Osteoblast (primary cell): ENCODE results near the gene RSAD2. TPM values are rescaled to one million over a fixed set of nuclear protein-coding genes. Genes with fewer than 3 reads are reported as not detected.

Experiments
- DNase-seq: peaks from one replicate; pipeline ENCODE4 v3.0.0; 2011; ENCODE audit warnings: low spot score, mixed read lengths; ENCODE audit not compliant: insufficient read length; ENCODE audit errors: missing footprints
- H2AFZ ChIP-seq: 2 replicates; pipeline ENCODE4 v1.6.0; 2011; ENCODE audit warnings: mild to moderate bottlenecking, low read length
- H3K27ac ChIP-seq: 2 replicates; pipeline ENCODE4 v1.5.1; 2011; ENCODE audit warnings: mild to moderate bottlenecking, low read depth, low read length, moderate library complexity
- H3K27me3 ChIP-seq: 2 replicates; pipeline ENCODE4 v1.6.0; 2012; ENCODE audit warnings: mild to moderate bottlenecking, control low read depth, inconsistent platforms, low read length, moderate library complexity; ENCODE audit not compliant: insufficient read depth
- H3K36me3 ChIP-seq: 2 replicates; pipeline ENCODE4 v1.5.1; 2011; ENCODE audit warnings: mild to moderate bottlenecking, low read length, control low read depth, moderate library complexity; ENCODE audit not compliant: insufficient read depth
- H3K4me1 ChIP-seq: 2 replicates; pipeline ENCODE4 v1.5.1; 2011; ENCODE audit warnings: mild to moderate bottlenecking, low read length, control low read depth, moderate library complexity; ENCODE audit not compliant: insufficient read depth
- H3K4me2 ChIP-seq: 2 replicates; pipeline ENCODE4 v1.6.0; 2011; ENCODE audit warnings: mild to moderate bottlenecking, low read length; ENCODE audit not compliant: insufficient read depth
- H3K4me3 ChIP-seq: fragments of 200-600 bp; sonication (generic); 3 replicates; pipeline ENCODE4 v1.5.1; 2012; ENCODE audit warnings: mild to moderate bottlenecking, low read length, inconsistent platforms; ENCODE audit not compliant: insufficient read depth
- H3K79me2 ChIP-seq: 2 replicates; pipeline ENCODE4 v1.6.0; 2012; ENCODE audit warnings: mild to moderate bottlenecking, low read length, control low read depth, inconsistent platforms; ENCODE audit not compliant: insufficient read depth
- H3K9me3 ChIP-seq: 2 replicates; pipeline ENCODE4 v1.5.1; 2011; ENCODE audit warnings: low read depth, low read length, control low read depth
- H4K20me1 ChIP-seq: 2 replicates; pipeline ENCODE4 v1.6.0; 2012; ENCODE audit warnings: mild to moderate bottlenecking, low read length, control low read depth; ENCODE audit not compliant: insufficient read depth
- total RNA-seq: library from RNA; depleted of rRNA; stranded (reverse); fragments of >200 nt; gene quantifications from 2 replicates; pipeline ENCODE4 v1.2.3, GENCODE V29; 2012
- TF ChIP-seq, protein P1 (sequence below): IDR thresholded peaks from 2 replicates; pipeline ENCODE4 v1.5.1; 2011; ENCODE audit warnings: mild to moderate bottlenecking, low read depth, low read length, moderate library complexity; ENCODE audit errors: extremely low read depth

Gene RSAD2
- total RNA-seq, 1 donor: 0.72 TPM

DNA sequence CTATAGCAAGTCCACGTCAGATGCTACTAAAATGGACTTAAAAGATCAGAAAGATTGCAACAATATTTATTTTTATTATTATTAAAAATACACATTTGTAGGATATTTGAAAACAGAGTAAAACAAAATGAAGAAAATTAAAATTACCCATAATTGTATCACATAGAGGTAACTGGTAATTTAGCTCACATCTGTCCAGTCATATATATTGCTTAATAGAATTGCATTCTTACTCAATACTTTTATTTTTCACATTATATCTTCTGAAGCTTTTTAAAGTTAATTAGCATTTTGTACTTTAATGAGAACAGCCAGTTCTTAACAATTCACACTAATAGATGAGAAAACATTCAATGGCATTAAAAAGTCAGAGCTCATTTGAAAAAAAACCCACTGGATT is 28.1 kb downstream of the RSAD2 start:
- TF ChIP-seq, protein P1, sequence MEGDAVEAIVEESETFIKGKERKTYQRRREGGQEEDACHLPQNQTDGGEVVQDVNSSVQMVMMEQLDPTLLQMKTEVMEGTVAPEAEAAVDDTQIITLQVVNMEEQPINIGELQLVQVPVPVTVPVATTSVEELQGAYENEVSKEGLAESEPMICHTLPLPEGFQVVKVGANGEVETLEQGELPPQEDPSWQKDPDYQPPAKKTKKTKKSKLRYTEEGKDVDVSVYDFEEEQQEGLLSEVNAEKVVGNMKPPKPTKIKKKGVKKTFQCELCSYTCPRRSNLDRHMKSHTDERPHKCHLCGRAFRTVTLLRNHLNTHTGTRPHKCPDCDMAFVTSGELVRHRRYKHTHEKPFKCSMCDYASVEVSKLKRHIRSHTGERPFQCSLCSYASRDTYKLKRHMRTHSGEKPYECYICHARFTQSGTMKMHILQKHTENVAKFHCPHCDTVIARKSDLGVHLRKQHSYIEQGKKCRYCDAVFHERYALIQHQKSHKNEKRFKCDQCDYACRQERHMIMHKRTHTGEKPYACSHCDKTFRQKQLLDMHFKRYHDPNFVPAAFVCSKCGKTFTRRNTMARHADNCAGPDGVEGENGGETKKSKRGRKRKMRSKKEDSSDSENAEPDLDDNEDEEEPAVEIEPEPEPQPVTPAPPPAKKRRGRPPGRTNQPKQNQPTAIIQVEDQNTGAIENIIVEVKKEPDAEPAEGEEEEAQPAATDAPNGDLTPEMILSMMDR: no peak
- Histone ChIP-seq H3K9me3 (no peaks in the 10 kb centered on the region), H3K27ac (no peak overlapping the region), H3K4me2 (no peak overlapping the region), H3K36me3 (no peaks in the 10 kb centered on the region), H4K20me1 (no peaks in the 10 kb centered on the region), H3K4me3 (no peak overlapping the region), H3K79me2 (no peaks in the 10 kb centered on the region), H3K27me3 (no peaks in the 10 kb centered on the region), H2AFZ (no peak overlapping the region), H3K4me1 (no peaks in the 10 kb centered on the region)
- no peak for DNase-seq

DNA sequence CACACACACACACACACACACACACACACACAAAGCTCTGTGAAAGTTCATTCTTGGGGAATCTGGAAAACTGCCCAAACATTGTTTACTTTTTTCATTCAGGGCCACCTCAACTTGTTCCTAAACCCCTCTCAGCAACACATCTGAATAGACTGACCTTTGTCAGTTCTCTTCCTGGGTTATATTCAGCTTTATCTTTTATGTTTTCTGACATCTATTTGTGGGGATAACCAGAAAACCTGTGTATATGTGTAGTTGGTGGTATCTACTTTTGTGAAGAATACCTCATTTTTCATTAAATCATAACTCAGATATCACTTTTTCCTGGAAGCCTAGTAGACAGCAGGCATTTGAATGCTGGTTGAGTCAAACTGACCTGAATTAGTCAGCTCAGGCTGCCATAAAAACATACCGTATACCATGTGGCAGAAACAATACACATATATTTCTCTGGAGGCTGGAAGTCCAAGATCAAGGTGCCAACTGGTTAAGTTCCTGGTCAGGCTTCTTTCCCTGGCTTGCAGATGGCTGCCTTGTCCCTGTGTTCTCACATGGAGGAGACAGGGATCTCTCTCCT is 28.7 kb downstream of the RSAD2 start:
- no peak overlapping the region for H2AFZ ChIP-seq
- DNase-seq: no peak

DNA sequence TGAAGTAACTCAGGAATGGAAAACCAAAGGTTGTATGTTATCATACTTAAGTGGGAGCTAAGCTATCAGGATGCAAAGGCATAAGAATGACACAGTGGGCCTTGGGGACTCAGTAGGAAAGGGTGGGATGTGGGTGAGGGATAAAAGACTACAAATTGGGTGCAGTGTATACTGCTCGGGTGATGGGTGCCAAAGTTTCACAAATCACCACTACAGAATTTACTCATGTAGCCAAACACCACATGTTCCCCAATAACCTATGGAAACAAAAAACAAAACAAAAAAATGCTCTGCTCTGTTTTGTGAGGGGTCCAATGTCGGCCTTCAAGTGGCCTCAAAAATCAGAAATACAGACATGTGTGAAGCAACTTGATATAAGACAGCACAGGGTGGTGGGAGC is 30.7 kb downstream of the RSAD2 start:
- Histone ChIP-seq H3K27me3 (no peaks in the 10 kb centered on the region), H3K4me2 (no peak overlapping the region), H3K9me3 (no peaks in the 10 kb centered on the region), H3K4me1 (no peaks in the 10 kb centered on the region), H3K4me3 (no peak overlapping the region), H2AFZ (no peak overlapping the region), H3K36me3 (no peaks in the 10 kb centered on the region), H3K27ac (no peak overlapping the region), H4K20me1 (no peaks in the 10 kb centered on the region), H3K79me2 (no peaks in the 10 kb centered on the region)
- TF ChIP-seq, protein P1: no peak
- DNase-seq: no peak

More for the DNA sequence above, 28.7 kb downstream of the RSAD2 start:
- Histone ChIP-seq H3K9me3 (no peaks in the 10 kb centered on the region), H3K27ac (no peak overlapping the region), H3K4me1 (no peaks in the 10 kb centered on the region), H3K4me3 (no peak overlapping the region), H4K20me1 (no peaks in the 10 kb centered on the region), H3K36me3 (no peaks in the 10 kb centered on the region), H3K27me3 (no peaks in the 10 kb centered on the region), H3K4me2 (no peak overlapping the region), H3K79me2 (no peaks in the 10 kb centered on the region)
- TF ChIP-seq, protein P1: no peak

DNA sequence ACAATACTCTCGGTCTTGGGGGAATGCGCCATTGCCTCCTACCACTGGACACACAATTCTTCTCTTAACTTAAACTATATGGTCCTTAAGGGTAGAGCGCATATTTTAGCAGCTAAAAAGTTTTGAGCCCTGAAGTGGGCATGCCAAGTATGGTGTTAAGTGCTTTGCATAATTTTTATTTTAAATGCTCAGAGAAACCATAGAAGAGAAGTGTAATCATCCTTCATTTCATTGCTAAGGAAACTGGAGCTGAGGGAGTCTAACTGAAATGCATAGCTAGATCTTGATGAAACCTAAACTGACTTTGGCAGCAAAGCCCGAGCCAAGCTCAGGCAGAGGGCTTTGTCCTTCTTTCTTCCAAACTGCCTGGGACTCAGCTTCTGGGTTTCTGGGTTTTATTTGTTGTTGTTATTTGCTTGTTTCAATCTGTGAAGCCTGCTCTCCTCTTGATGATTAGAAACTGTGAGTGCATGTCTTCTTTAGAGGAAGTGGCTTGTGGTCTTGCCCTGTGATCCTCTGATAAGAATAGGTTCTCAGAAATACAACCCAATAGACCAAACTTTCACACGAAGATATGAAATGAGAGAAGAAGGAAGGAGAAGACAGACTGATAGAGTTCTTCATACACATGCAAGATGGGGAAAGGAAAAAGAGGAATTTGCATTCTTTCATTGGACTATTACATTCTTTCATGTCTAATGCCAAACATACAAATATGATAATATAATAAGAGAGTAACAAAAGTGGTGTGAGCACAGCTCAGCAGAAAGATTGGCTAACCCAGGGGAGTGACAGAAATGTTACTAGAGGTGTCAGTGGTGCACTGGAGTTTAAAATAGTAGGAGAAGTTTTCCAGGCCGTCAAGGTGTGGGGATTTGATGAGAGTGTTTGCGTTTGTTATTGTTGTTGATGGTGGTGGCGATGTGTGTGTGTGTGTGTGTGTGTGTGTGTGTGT is 32.1 kb downstream of the RSAD2 start:
- no peak for DNase-seq
- Histone ChIP-seq H3K27ac (no peak overlapping the region), H3K4me3 (no peak overlapping the region)

More for the DNA sequence above, 32.1 kb downstream of the RSAD2 start:
- Histone ChIP-seq H3K36me3 (no peaks in the 10 kb centered on the region), H3K4me1 (no peaks in the 10 kb centered on the region), H3K79me2 (no peaks in the 10 kb centered on the region), H3K9me3 (no peaks in the 10 kb centered on the region), H3K4me2 (no peak overlapping the region), H3K27me3 (no peaks in the 10 kb centered on the region), H4K20me1 (no peaks in the 10 kb centered on the region), H2AFZ (no peak overlapping the region)
- TF ChIP-seq, protein P1: no peak
